Measurements from ENCODE around the gene SOX6.

DNA sequence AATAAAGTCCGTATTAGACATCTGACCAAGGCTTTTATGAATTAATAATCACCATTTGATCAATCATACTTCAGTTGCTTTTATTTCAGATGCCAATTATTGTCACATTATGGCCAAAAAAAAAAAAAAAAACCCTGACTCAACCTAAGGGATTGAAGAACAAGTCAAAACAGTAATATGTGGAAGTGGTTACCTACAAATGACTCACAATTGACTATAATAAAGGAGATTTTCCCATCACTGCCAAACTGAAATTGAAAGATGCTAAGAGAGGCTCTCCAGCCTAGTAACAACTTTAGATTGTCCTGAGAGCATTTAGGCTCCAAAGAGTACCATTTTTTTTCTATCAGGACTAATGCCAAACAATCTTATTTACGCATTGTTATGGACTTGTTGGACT, 35.2 kb downstream of the SOX6 start:
- TF ChIP-seq, protein P1, sequence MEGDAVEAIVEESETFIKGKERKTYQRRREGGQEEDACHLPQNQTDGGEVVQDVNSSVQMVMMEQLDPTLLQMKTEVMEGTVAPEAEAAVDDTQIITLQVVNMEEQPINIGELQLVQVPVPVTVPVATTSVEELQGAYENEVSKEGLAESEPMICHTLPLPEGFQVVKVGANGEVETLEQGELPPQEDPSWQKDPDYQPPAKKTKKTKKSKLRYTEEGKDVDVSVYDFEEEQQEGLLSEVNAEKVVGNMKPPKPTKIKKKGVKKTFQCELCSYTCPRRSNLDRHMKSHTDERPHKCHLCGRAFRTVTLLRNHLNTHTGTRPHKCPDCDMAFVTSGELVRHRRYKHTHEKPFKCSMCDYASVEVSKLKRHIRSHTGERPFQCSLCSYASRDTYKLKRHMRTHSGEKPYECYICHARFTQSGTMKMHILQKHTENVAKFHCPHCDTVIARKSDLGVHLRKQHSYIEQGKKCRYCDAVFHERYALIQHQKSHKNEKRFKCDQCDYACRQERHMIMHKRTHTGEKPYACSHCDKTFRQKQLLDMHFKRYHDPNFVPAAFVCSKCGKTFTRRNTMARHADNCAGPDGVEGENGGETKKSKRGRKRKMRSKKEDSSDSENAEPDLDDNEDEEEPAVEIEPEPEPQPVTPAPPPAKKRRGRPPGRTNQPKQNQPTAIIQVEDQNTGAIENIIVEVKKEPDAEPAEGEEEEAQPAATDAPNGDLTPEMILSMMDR (IDR thresholded peaks at IDR 0.05; ENCODE audit: insufficient read depth, low read depth, low read length), result no peak
- no peak for TF ChIP-seq EZH2 (IDR thresholded peaks at IDR 0.05; ENCODE audit: insufficient read depth, low read length)

Data from astrocyte (in vitro differentiated cells and primary cell).